Hematopoietic multipotent progenitor cell treated with erythropoietin and hydrocortisone succinate and interleukin-3 and kit ligand, for 15 days (in vitro differentiated cells): ENCODE results near the gene NAA30.

Experiments used
- DNase-seq: peaks from one replicate; pipeline ENCODE4 v3.0.0-alpha.2; 2015; ENCODE audit warnings: low spot score

Gene NAA30

GRCh38 chr14:57400556-57401494 lies 10.4 kb downstream of the NAA30 start:
- DNase-seq: no peak

DNA sequence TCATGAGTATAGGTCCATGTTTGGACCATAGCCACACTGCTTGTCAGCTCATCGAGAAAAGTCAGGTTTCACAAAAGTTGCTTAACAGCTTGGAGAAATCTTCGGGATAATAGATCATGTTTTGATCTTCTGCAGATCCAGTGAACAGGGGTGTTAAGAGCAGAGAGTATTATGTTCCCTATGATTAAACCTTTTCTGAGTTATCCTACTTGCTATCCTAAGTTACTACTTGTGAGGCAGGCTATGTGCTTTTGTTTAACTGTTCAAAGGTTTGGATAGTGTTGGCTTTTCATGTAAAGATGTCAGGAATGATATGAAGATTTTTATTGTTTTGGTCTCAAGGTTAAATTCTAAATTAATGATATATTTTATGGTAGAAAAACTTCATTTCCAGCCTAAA lies 11.1 kb downstream of the NAA30 start:
- DNase-seq: no peak

GRCh38 chr14:57402173-57402852 lies 11.9 kb downstream of the NAA30 start:
- no peak for DNase-seq

- DNase-seq: no peak
These were observed 13.1 kb downstream of the NAA30 start for GRCh38 chr14:57403521-57403864.

- no peak for DNase-seq
These were observed 15.2 kb downstream of the NAA30 start for GRCh38 chr14:57405562-57405961.

- no peak for DNase-seq
These were observed 17.7 kb downstream of the NAA30 start for GRCh38 chr14:57408037-57408436.

DNA sequence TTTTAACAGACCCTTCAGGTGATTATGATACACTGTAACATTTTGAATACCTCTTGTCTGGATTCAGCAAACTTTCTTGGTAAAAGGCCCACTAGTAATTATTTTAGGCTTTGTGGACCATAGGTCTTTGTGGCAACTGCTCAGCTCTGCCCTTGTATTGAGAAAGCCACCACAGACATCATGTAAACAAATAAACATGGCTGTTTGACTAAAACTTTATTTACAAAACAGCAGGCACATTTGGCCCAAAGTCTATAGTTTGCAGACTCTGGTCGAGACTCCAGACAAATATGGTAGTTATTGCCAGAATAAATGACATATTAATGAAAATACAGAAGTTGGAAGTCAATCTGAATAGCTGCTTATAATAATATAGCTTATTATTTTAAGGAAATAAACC lies 18.2 kb downstream of the NAA30 start:
- DNase-seq: no peak

GRCh38 chr14:57412341-57412740 lies 22.0 kb downstream of the NAA30 start:
- no peak for DNase-seq

DNA sequence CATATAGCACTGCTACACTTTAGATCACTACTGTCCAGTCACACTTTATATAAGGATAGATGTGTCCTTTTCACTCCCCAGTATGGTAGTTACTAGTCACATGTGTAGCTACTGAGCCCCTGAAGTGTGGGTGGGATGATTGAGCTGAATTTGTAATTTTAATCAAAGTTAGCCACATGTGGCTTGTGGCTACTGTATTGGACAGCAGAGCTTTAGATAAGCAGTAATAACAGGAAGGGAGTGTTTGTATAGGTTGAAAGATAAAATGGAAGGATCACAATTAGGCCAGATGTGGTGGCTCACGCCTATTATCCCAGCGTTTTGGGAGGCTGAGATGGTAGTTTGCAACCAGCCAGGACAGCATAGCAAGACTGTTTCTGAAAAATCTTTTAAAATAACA lies 23.5 kb downstream of the NAA30 start:
- no peak for DNase-seq

DNA sequence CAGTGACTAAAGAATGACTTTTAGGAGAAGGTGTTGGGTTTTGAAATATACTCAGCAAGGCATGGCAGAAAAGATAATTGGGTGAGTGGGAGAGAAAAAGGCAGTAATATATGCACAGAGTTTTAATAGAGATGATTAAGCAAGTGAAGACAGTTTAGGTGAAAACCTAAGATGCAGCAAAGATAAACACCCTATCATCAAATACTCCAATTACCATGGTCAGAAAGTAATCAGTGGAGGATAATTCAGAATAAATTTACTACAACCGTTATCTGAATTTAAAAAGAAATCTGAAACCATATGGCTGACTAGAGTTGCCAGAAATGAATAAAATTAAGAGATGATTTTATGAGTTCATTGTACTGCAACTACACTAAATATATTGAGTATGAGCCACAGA lies 26.8 kb downstream of the NAA30 start:
- DNase-seq: no peak

- no peak for DNase-seq
These were observed 28.6 kb downstream of the NAA30 start for GRCh38 chr14:57418999-57419398.

DNA sequence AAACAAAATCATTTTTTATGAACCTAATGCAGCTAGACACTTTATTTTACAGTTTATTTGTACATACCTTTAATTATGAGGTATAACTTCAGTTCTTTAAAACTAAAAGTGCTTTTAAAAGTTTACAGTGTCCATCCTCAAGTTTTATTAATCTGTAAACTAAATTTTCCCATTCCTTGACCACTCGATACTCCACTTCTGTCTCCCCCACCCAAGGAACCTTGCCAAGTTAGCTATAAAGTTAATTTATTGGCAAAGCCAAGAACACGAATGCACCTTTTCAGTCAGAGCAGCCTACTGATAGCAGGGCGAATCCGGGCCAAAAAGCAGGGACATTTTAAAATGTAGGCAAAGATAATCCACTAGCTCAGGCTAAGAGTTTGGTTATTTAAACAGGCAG lies 29.6 kb downstream of the NAA30 start:
- DNase-seq: no peak

GRCh38 chr14:57420986-57421385 lies 30.6 kb downstream of the NAA30 start:
- DNase-seq: no peak

DNA sequence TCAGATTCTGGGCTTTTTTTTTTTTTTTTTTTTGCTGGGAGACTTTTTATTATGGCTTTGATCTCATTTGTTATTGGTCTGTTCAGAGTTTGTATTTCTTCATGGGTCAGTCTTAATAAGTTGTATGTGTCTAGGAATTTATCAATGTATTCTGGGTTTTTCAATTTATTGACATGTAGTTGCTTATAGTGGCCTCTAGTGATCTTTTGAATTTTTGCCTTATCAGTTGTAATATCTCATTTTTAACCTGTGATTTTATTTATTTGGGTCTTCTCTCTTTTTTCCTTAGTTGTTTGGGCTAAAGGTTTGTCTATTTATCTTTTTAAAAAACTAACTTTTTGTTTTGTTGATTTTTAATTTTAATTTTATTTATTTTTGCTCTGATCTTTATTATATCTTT lies 45.5 kb downstream of the NAA30 start:
- no peak for DNase-seq

DNA sequence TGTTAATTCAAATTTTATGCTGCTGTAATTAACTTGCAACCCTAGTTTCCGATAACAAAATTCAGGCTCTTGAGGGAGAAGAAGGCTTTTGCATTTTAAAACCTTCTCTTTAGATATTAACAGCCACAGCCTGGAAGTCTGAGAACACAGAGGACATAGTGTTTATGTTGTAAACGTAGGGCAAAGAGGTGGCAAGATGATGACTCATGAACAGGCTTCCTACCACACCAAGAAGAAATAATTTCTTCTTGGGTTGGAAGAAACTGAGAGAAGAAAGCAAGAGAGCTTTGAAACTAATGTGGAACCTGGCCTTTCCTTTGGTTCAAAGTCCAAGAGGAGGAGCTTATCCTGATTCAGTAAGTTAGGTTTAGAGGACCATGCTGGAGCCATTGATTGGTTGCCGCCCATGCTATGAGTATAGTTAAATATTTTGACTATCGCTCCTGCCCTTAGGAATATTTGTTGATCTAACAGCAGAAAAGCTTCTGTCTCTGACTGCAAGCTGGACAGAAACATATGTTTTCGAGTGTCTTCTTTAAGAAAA lies 71.5 kb downstream of the NAA30 start:
- no peak for DNase-seq

DNA sequence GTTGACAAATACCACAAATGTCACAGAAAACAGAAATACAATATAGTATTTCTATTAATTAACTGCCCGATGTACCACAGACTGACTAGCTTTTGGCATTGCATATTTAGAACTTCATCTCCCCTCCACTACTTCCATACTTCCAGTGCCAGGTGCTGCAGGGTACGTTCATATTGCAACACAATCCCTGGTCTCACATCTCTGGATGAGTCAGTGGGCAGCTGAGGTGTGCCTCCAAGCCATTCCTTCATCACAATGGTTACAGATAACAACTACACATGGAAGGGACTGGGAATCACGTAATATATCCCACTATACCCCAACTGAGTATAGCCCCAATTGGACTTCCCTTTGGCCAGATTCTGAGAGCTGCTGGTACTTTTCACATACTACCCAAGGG lies 72.2 kb downstream of the NAA30 start:
- DNase-seq: no peak

- no peak for DNase-seq
These were observed 73.8 kb downstream of the NAA30 start for GRCh38 chr14:57464008-57464730.
